Measurements from ENCODE around the gene RALB. TPM values are rescaled to one million over a fixed set of nuclear protein-coding genes. Genes with fewer than 3 reads are reported as not detected.

RALB gene
- total RNA-seq, 1 donor from 2014 or later: 65.0 TPM

DNA sequence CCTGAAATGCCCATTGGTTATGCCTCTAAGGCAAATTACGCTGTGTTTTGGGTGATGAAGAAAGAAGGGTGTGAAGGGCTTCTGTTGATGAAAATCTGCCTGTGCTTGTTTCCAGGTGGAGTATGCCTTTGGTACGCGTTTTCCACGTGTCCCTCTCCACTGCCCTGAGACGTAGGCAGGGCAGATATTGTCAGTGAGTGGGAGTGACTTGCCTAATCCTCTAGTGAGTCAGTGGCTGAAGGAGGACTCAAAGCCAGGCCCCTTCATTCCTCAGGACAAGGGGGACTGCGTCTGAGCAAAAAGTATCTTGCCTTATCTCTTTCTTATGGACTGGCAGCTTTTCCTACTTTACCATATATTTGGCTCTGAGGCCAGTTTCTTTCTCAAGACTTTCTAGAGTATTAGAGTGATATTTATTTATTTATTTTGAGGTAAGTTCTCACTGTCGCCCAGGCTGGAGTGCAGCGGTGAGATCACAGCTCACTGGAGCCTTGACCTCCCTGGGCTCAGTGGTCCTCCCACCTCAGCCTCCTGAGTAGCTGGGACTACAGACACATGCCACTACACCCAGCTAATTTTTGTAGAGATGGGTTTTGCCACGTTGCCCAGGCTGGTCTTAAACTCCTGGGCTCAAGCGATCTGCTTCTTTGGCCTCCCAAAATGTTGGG lies 10.2 kb downstream of the RALB start:
- Mint-ChIP-seq H3K4me1 (ENCODE audit: low read depth) (peaks cover 27% of the 10 kb centered on the region), H3K4me3 (ENCODE audit: low read depth) (no peak overlapping the region), H3K36me3 (ENCODE audit: low read depth) (peaks cover 34% of the 10 kb centered on the region), H3K9me3 (peaks cover 14% of the 10 kb centered on the region), H3K27ac (no peak overlapping the region), H3K27me3 (ENCODE audit: low read depth) (no peaks in the 10 kb centered on the region)
- DNase-seq (ENCODE audit: low spot score): no peak
- intact Hi-C loops (cut with micrococcal nuclease): no loop called here

DNA sequence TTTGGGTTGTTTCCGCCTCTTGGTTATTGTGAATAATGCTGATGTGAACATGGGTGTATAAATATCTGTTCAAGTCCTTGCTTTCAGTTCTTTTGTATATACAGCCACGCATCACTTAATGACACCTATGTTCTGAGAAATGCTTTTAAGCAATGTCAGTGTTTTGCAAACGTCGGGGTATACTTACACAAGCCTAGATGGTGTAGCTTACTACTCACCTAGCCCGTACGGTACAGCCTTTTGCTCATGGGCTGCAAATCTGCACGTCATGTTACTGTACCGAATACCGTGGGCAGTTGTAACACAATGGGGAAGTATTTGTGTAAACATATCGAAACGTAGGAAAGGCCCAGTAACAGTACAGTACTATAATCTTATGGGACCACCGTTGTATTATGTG lies 12.4 kb downstream of the RALB start:
- intact Hi-C loops (cut with micrococcal nuclease): loop anchor here (5.0 kb wide), 1 partner anchor 33 kb away; no protein-coding TSS in a partner anchor
- H3K4me1 Mint-ChIP-seq (ENCODE audit: low read depth): peaks cover 31% of the 10 kb centered on the region
- no peak overlapping the region for H3K27ac Mint-ChIP-seq
- H3K27me3 Mint-ChIP-seq (ENCODE audit: low read depth): no peaks in the 10 kb centered on the region
- DNase-seq (ENCODE audit: low spot score): no peak
- H3K9me3 Mint-ChIP-seq: peaks cover 7% of the 10 kb centered on the region
- H3K4me3 Mint-ChIP-seq (ENCODE audit: low read depth): no peak overlapping the region
- peaks cover 36% of the 10 kb centered on the region for H3K36me3 Mint-ChIP-seq (ENCODE audit: low read depth)

- intact Hi-C loops (cut with micrococcal nuclease): loop anchor here (1.0 to 5.0 kb wide), 2 partner anchors 20 to 35 kb away; no protein-coding TSS in a partner anchor
- Mint-ChIP-seq H3K27me3 (ENCODE audit: low read depth) (no peaks in the 10 kb centered on the region), H3K4me3 (ENCODE audit: low read depth) (no peak overlapping the region), H3K36me3 (ENCODE audit: low read depth) (peaks cover 57% of the 10 kb centered on the region), H3K4me1 (ENCODE audit: low read depth) (peaks cover 41% of the 10 kb centered on the region), H3K27ac (peak overlapping the region; percentile 92), H3K9me3 (peaks cover 3% of the 10 kb centered on the region)
- no peak for DNase-seq (ENCODE audit: low spot score)
Observed at GRCh38 chr2:120267348-120267747, 14.7 kb downstream of the RALB start.

DNA sequence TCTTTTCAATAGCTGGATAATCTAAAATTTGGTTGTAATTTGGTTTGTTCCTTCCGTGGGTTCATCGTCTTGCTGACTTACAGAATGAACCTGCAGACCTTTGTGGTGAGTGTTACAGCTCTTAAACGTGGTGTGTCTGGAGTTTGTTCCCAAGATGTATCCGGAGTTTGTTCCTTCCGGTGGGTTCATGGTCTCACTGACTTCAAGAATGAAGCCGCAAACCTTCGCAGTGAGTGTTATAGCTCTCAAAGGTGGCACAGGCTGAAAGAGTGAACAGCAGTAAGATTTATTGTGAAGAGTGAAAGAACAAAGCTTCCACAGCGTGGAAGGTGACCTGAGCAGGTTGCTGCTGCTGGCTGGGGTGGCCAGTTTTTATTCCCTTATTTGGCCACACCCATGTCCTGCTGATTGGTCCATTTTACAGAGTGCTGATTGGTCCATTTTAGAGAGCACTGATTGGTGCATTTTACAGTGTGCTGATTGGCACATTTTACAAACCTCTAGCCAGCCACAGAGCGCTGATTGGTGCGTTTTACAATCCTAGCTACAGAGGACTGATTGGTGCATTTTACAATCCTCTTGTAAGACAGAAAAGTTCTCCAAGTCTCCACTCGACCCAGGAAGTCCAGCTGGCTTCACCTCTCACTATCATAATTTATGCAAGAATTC lies 16.6 kb downstream of the RALB start:
- no peak overlapping the region for H3K4me3 Mint-ChIP-seq (ENCODE audit: low read depth)
- DNase-seq (ENCODE audit: low spot score): no peak
- H3K4me1 Mint-ChIP-seq (ENCODE audit: low read depth): peaks cover 55% of the 10 kb centered on the region
- H3K36me3 Mint-ChIP-seq (ENCODE audit: low read depth): peaks cover 74% of the 10 kb centered on the region
- no peak overlapping the region for H3K27ac Mint-ChIP-seq
- intact Hi-C loops (cut with micrococcal nuclease): loop anchor here (5.0 kb wide), 1 partner anchor 37 kb away; no protein-coding TSS in a partner anchor
- H3K27me3 Mint-ChIP-seq (ENCODE audit: low read depth): no peaks in the 10 kb centered on the region
- H3K9me3 Mint-ChIP-seq: peaks cover 7% of the 10 kb centered on the region

GRCh38 chr2:120269816-120270215 lies 17.2 kb downstream of the RALB start:
- H3K4me3 Mint-ChIP-seq (ENCODE audit: low read depth): no peak overlapping the region
- H3K36me3 Mint-ChIP-seq (ENCODE audit: low read depth): peaks cover 76% of the 10 kb centered on the region
- DNase-seq (ENCODE audit: low spot score): no peak
- peaks cover 58% of the 10 kb centered on the region for H3K4me1 Mint-ChIP-seq (ENCODE audit: low read depth)
- no peaks in the 10 kb centered on the region for H3K27me3 Mint-ChIP-seq (ENCODE audit: low read depth)
- no peak overlapping the region for H3K27ac Mint-ChIP-seq
- H3K9me3 Mint-ChIP-seq: peaks cover 7% of the 10 kb centered on the region
- intact Hi-C loops (cut with micrococcal nuclease): loop anchor here (5.0 kb wide), 1 partner anchor 38 kb away; no protein-coding TSS in a partner anchor

DNA sequence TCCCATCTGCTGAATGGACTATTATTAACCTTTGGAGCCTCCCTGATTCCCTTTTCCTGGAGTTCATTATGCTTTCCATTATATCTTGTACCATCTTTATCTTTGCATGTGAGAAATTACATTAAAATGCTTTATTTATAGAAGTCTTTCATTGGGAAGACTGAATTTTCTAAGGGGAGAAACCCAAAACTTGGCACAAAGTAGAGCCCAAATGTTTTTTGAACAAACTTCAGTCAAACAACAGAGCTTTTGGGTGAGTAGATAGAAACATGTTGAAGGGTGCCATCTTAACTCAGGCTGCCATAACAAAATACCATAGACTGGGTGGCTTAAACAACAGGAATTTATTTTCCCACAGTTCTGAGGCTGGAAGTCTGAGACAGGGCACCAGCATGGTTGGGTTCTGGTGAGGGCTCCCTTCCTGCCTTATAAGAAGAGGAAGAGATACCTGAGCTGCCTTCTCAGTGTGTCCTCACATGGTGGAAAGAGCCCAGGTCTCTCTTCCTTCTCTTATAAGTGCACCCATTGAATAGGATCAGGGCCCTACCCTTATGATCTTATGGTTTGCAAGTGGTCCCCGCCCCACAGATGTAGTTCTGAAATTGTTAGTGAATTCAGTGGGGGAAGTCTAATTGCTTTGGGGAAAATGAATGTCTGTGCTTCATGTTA lies 19.2 kb downstream of the RALB start:
- peaks cover 79% of the 10 kb centered on the region for H3K36me3 Mint-ChIP-seq (ENCODE audit: low read depth)

GRCh38 chr2:120272763-120273481 lies 20.3 kb downstream of the RALB start:
- Mint-ChIP-seq H3K4me1 (ENCODE audit: low read depth) (peaks cover 43% of the 10 kb centered on the region), H3K9me3 (peaks cover 13% of the 10 kb centered on the region), H3K36me3 (ENCODE audit: low read depth) (peaks cover 72% of the 10 kb centered on the region), H3K27ac (peak overlapping the region; percentile 51), H3K4me3 (ENCODE audit: low read depth) (no peak overlapping the region), H3K27me3 (ENCODE audit: low read depth) (no peaks in the 10 kb centered on the region)
- no peak for DNase-seq (ENCODE audit: low spot score)
- intact Hi-C loops (cut with micrococcal nuclease): no loop called here

More for the DNA sequence above, 19.2 kb downstream of the RALB start:
- H3K27ac Mint-ChIP-seq: no peak overlapping the region
- DNase-seq (ENCODE audit: low spot score): no peak
- peaks cover 13% of the 10 kb centered on the region for H3K9me3 Mint-ChIP-seq
- no peak overlapping the region for H3K4me3 Mint-ChIP-seq (ENCODE audit: low read depth)
- no peaks in the 10 kb centered on the region for H3K27me3 Mint-ChIP-seq (ENCODE audit: low read depth)
- peaks cover 49% of the 10 kb centered on the region for H3K4me1 Mint-ChIP-seq (ENCODE audit: low read depth)
- intact Hi-C loops (cut with micrococcal nuclease): no loop called here

DNA sequence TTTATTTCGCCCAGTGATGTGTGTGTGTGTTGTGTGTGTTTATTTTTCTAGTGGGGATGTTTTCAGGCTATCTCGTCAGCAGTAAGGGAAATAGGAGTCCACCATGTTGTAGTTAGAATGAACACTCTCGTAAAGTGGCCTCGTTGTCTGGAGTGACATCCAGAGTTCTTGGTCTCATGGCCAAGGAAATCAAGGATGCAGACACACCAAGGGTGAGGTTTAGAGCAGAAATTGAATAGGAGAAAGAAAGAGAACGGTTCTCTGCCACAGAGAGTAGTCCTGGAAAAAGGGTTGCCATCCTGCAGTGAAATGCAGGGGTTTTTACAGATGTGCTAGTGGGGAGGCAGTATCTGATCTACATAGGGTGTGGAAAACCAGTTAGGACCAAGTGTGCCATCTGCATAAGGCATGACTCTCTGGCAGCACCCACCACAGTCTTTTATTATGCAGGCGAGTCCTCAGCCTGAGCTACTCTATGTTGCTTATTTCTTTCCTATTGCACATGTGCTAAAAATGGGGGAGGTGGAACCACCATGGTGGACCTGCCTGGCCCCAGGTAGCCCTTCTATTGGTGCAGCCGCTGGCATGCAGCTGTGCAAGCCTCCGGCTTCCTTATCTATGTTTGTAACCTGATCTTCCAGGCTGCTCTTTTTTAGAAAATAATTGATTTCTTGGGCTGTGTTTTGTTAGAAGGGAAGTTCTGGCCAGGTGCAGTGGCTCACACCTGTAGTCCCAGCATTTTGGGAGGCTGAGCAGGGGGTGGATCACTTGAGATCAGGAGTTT lies 23.2 kb downstream of the RALB start:
- Mint-ChIP-seq H3K27ac (no peak overlapping the region), H3K27me3 (ENCODE audit: low read depth) (no peaks in the 10 kb centered on the region), H3K4me3 (ENCODE audit: low read depth) (no peak overlapping the region), H3K9me3 (peaks cover 13% of the 10 kb centered on the region), H3K4me1 (ENCODE audit: low read depth) (peaks cover 27% of the 10 kb centered on the region), H3K36me3 (ENCODE audit: low read depth) (peaks cover 67% of the 10 kb centered on the region)
- intact Hi-C loops (cut with micrococcal nuclease): no loop called here
- DNase-seq (ENCODE audit: low spot score): no peak

GRCh38 chr2:120277505-120278205 lies 25.0 kb downstream of the RALB start:
- peaks cover 7% of the 10 kb centered on the region for H3K9me3 Mint-ChIP-seq
- H3K36me3 Mint-ChIP-seq (ENCODE audit: low read depth): peaks cover 65% of the 10 kb centered on the region
- no peak overlapping the region for H3K4me3 Mint-ChIP-seq (ENCODE audit: low read depth)
- no peak for DNase-seq (ENCODE audit: low spot score)
- intact Hi-C loops (cut with micrococcal nuclease): no loop called here
- H3K4me1 Mint-ChIP-seq (ENCODE audit: low read depth): peaks cover 23% of the 10 kb centered on the region
- no peaks in the 10 kb centered on the region for H3K27me3 Mint-ChIP-seq (ENCODE audit: low read depth)
- no peak overlapping the region for H3K27ac Mint-ChIP-seq

DNA sequence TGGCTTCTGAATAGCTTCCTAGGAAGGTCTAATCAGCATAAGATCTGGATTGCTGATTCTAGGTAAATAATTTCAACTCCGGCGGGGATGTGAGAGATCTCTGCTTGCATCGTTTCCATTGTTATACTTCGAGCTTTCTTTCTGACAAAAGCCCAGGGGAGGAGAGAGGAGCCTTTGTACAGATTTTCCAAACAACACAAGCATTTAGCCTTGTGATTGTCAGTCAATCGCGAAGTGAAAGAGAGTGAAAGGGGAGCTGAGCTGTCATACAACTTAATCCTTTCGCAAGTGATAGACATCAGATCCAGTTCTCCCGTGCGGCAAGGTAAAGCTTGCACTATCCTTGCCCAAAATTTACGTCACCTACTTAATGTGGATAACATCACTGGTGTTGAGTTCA lies 26.2 kb downstream of the RALB start:
- intact Hi-C loops (cut with micrococcal nuclease): no loop called here

DNA sequence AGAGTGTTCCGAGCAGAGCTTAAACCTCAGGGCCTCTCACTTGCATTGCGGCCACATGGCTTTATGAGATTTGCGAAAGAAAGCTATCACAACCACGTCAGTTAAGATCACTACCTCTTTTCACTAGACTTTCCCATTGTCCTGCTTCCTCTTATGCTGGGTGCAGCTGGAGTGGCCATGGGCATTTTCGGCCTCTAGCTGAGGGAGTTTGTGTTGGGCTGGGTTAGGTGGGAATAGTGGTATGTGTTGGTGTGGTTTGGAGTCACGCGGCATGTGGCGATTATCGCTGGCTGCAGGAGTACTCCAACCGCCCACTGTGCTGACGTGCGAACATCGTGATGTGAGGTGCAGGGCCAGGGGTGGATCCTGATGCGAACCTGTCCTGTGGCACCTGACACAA lies 27.1 kb downstream of the RALB start:
- H3K4me3 Mint-ChIP-seq (ENCODE audit: low read depth): no peak overlapping the region
- H3K27me3 Mint-ChIP-seq (ENCODE audit: low read depth): no peaks in the 10 kb centered on the region
- H3K4me1 Mint-ChIP-seq (ENCODE audit: low read depth): peaks cover 11% of the 10 kb centered on the region
- H3K27ac Mint-ChIP-seq: no peak overlapping the region
- peaks cover 6% of the 10 kb centered on the region for H3K9me3 Mint-ChIP-seq
- no peak for DNase-seq (ENCODE audit: low spot score)
- peaks cover 61% of the 10 kb centered on the region for H3K36me3 Mint-ChIP-seq (ENCODE audit: low read depth)
- intact Hi-C loops (cut with micrococcal nuclease): no loop called here

More for the DNA sequence above, 26.2 kb downstream of the RALB start:
- Mint-ChIP-seq H3K9me3 (peaks cover 6% of the 10 kb centered on the region), H3K4me3 (ENCODE audit: low read depth) (no peak overlapping the region), H3K36me3 (ENCODE audit: low read depth) (peaks cover 65% of the 10 kb centered on the region), H3K27ac (no peak overlapping the region), H3K4me1 (ENCODE audit: low read depth) (peaks cover 17% of the 10 kb centered on the region), H3K27me3 (ENCODE audit: low read depth) (no peaks in the 10 kb centered on the region)
- DNase-seq (ENCODE audit: low spot score): no peak
